Superior temporal gyrus (tissue), 1 donor: ENCODE data around the gene TOR1A.

Experiments used
- DNase-seq: peaks from one replicate; pipeline ENCODE4 v3.0.0-alpha.2; 2016; ENCODE audit errors: extremely low spot score

The TOR1A gene

GRCh38 chr9:129823935-129824601, at the start of gene TOR1A:
Gene TOR1A (minus strand): TSS chr9:129824136. CDS start chr9:129824085, 51 bp downstream.
- DNase-seq, result peak; percentile 93

GRCh38 chr9:129871046-129871445, 47.1 kb upstream of the TOR1A start:
- DNase-seq, result no peak

GRCh38 chr9:129869585-129870501, 45.9 kb upstream of the TOR1A start:
- DNase-seq, result no peak

GRCh38 chr9:129868872-129869486, 45.0 kb upstream of the TOR1A start:
- DNase-seq, result no peak

GRCh38 chr9:129868023-129868871, 44.3 kb upstream of the TOR1A start:
- DNase-seq, result no peak

- DNase-seq, result no peak
These were observed 43.4 kb upstream of the TOR1A start for GRCh38 chr9:129867136-129868022.

GRCh38 chr9:129866394-129867135, 42.6 kb upstream of the TOR1A start:
- DNase-seq, result peak; percentile 29

GRCh38 chr9:129865668-129866320, 41.9 kb upstream of the TOR1A start:
- no peak for DNase-seq

GRCh38 chr9:129864991-129865647, 41.2 kb upstream of the TOR1A start:
- no peak for DNase-seq

GRCh38 chr9:129863059-129863690, 39.2 kb upstream of the TOR1A start:
- DNase-seq, result no peak

- no peak for DNase-seq
These were observed 37.5 kb upstream of the TOR1A start for GRCh38 chr9:129861447-129861827.

- DNase-seq, result no peak
These were observed 36.9 kb upstream of the TOR1A start for GRCh38 chr9:129860653-129861446.

GRCh38 chr9:129858167-129858962, 34.4 kb upstream of the TOR1A start:
- DNase-seq, result no peak

- DNase-seq, result no peak
These were observed 33.3 kb upstream of the TOR1A start for GRCh38 chr9:129857207-129857606.

GRCh38 chr9:129854588-129855110, 30.7 kb upstream of the TOR1A start:
- DNase-seq, result no peak

GRCh38 chr9:129853614-129854013, 29.7 kb upstream of the TOR1A start:
- DNase-seq, result no peak
